Vagina (tissue), 2 donors: ENCODE data around the gene PPP2R2B. TPM values are rescaled to one million over a fixed set of nuclear protein-coding genes. Genes with fewer than 3 reads are reported as not detected.

Source experiments
- DNase-seq, 2 donors: peaks; one replicate each; pipeline ENCODE4 v3.0.0-alpha.2; 2017; ENCODE audit errors: extremely low spot score in 2 of 2
- H3K27ac ChIP-seq: fragments of 200-600 bp; sonication (generic); one replicate; pipeline ENCODE4 v1.5.1; 2019
- H3K27me3 ChIP-seq: fragments of 200-600 bp; sonication (generic); one replicate; pipeline ENCODE4 v1.5.1; 2019
- H3K36me3 ChIP-seq, 2 donors: fragments of 200-600 bp; sonication (generic); one replicate each; pipeline ENCODE4 v1.5.1; 2017 to 2019
- H3K4me1 ChIP-seq: fragments of 200-600 bp; sonication (generic); one replicate; pipeline ENCODE4 v1.5.1; 2019
- H3K4me3 ChIP-seq, 2 donors: fragments of 200-600 bp; sonication (generic); 1 replicate in 1 of 2; 2 replicates in 1 of 2; pipeline ENCODE4 v1.5.1; 2016 to 2019
- H3K9me3 ChIP-seq: fragments of 200-600 bp; sonication (generic); one replicate; pipeline ENCODE4 v1.5.1; 2019
- POLR2A ChIP-seq, 2 donors: fragments of 450-650 bp; IDR thresholded peaks; one replicate each; pipeline ENCODE4 v1.6.1; 2017; ENCODE audit warnings: antibody characterized with exemption in 2 of 2, mild to moderate bottlenecking in 2 of 2, moderate library complexity in 2 of 2
- POLR2AphosphoS5 ChIP-seq, 2 donors: sonication (generic); formaldehyde crosslinking; IDR thresholded peaks; one replicate each; pipeline ENCODE4 v1.9.0; 2017; ENCODE audit warnings: antibody characterized with exemption in 2 of 2, mild to moderate bottlenecking in 2 of 2, low read depth in 1 of 2; ENCODE audit not compliant: insufficient read depth in 1 of 2
- intact Hi-C: fragments of 100-400 bp; cut with DNase I; formaldehyde crosslinking; loops from one replicate; pipeline ENCODE4 v1.15.1; 2023
- total RNA-seq: library from RNA; depleted of rRNA; stranded (reverse); fragments of >200 nt; gene quantifications from one replicate; pipeline ENCODE4 v1.2.3, GENCODE V29; 2016
- TF ChIP-seq, protein P1 (sequence below), 3 experiments: fragments of 450-650 bp in 2 of 3; fragments of 200-600 bp in 1 of 3; sonication (generic) in 1 of 3; IDR thresholded peaks; one replicate each; pipeline ENCODE4 v1.5.1; 2017 to 2019; ENCODE audit warnings: antibody characterized with exemption in 3 of 3, mild to moderate bottlenecking in 2 of 3, moderate library complexity in 2 of 3

Gene PPP2R2B
- total RNA-seq, 1 donor from 2014 or later: 6.6 TPM

- DNase-seq: no peak
- Histone ChIP-seq H3K36me3 (no peaks in the 10 kb centered on the region), H3K27ac (no peak overlapping the region), H3K9me3 (no peaks in the 10 kb centered on the region), H3K27me3 (no peaks in the 10 kb centered on the region), H3K4me3 (no peak overlapping the region), H3K4me1 (peaks cover 8% of the 10 kb centered on the region)
- TF ChIP-seq, protein P1, sequence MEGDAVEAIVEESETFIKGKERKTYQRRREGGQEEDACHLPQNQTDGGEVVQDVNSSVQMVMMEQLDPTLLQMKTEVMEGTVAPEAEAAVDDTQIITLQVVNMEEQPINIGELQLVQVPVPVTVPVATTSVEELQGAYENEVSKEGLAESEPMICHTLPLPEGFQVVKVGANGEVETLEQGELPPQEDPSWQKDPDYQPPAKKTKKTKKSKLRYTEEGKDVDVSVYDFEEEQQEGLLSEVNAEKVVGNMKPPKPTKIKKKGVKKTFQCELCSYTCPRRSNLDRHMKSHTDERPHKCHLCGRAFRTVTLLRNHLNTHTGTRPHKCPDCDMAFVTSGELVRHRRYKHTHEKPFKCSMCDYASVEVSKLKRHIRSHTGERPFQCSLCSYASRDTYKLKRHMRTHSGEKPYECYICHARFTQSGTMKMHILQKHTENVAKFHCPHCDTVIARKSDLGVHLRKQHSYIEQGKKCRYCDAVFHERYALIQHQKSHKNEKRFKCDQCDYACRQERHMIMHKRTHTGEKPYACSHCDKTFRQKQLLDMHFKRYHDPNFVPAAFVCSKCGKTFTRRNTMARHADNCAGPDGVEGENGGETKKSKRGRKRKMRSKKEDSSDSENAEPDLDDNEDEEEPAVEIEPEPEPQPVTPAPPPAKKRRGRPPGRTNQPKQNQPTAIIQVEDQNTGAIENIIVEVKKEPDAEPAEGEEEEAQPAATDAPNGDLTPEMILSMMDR (IDR thresholded peaks at IDR 0.05): no peak
- TF ChIP-seq POLR2AphosphoS5 (IDR thresholded peaks at IDR 0.05; ENCODE audit: insufficient read depth in 1 of 2, low read depth in 1 of 2) (no peak), POLR2A (IDR thresholded peaks at IDR 0.05) (no peak)
- intact Hi-C loops: no loop called here
Observed at GRCh38 chr5:146791471-146791870, 87.1 kb downstream of the PPP2R2B start.

DNA sequence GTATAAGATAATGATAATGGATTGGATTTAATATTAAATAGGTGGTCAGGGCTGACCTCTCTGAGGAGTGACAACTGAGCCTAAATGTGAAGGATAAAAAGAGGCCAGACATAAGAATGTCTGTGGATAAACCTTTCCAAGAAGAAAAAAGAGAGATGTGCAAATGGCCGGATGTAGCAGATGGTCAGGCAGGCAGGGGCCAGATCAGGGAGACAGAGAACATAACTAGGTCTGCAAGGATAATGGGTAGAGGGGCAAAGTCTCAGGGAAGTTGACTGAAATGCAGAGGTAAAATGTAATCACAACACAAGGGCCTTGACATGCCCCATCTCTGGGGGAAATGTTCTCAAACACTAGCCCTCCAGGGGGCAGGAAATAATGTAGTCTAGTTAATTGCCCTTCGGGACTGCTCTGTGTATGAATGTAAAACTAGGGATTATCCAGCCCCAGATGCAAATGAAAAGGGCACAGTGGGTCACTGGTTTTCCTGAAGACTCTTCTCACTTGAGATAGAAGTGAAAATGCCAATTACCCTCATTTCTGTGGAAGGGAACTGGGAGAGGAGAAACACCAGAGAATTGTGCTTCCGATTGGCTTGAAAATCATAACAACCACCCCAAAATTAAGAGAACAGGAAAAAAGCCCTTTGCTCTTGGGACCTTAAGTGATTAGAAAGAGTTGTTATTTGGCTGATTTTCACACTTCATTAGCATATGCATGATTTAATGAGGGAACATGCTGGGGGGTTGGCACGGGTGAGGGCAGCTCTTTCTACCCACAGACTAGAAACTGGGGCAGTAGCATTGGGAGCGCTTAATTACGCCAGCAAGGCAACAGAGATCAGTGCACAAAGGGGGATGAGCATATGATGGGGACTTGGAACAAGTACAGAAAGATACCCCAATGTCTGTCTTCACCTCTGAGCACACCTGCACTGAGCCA is 88.6 kb downstream of the PPP2R2B start:
- TF ChIP-seq POLR2AphosphoS5 (IDR thresholded peaks at IDR 0.05; ENCODE audit: insufficient read depth in 1 of 2, low read depth in 1 of 2): no peak
- TF ChIP-seq, protein P1 (IDR thresholded peaks at IDR 0.05): no peak
- no peak for TF ChIP-seq POLR2A (IDR thresholded peaks at IDR 0.05)
- peaks cover 8% of the 10 kb centered on the region for H3K4me1 ChIP-seq
- no peaks in the 10 kb centered on the region for H3K9me3 ChIP-seq
- H3K4me3 ChIP-seq: no peak overlapping the region
- DNase-seq: no peak
- no peak overlapping the region for H3K27ac ChIP-seq
- H3K36me3 ChIP-seq: no peaks in the 10 kb centered on the region
- intact Hi-C loops: no loop called here
- H3K27me3 ChIP-seq: no peaks in the 10 kb centered on the region

DNA sequence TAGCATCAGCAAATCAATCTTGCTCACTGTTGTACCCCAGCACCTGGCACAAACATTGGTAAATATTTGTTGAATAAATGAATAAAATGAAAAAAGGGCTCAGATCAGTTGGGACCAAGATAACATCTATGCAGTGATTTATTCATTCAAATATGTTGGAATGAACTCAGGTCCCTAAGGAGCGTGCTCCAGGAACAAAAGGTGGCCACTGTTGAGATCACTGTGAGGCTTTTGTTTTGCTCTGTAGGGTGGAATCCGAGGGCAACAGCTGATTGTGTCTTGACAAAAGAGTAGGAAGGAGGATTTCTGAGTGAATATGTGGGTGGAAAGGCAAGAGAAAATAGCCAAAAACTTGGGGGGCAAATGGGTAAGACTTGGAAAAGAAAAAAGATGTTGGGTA is 89.7 kb downstream of the PPP2R2B start:
- H3K27ac ChIP-seq: no peak overlapping the region
- no peaks in the 10 kb centered on the region for H3K9me3 ChIP-seq
- intact Hi-C loops: no loop called here
- no peaks in the 10 kb centered on the region for H3K27me3 ChIP-seq
- DNase-seq: no peak
- H3K36me3 ChIP-seq: no peaks in the 10 kb centered on the region
- H3K4me1 ChIP-seq: peaks cover under 1% of the 10 kb centered on the region
- TF ChIP-seq, protein P1 (IDR thresholded peaks at IDR 0.05): no peak
- TF ChIP-seq POLR2AphosphoS5 (IDR thresholded peaks at IDR 0.05; ENCODE audit: insufficient read depth in 1 of 2, low read depth in 1 of 2) (no peak), POLR2A (IDR thresholded peaks at IDR 0.05) (no peak)
- no peak overlapping the region for H3K4me3 ChIP-seq

- H3K9me3 ChIP-seq: no peaks in the 10 kb centered on the region
- intact Hi-C loops: no loop called here
- no peaks in the 10 kb centered on the region for H3K4me1 ChIP-seq
- H3K27ac ChIP-seq: no peak overlapping the region
- H3K36me3 ChIP-seq: no peaks in the 10 kb centered on the region
- no peak overlapping the region for H3K4me3 ChIP-seq
- TF ChIP-seq, protein P1 (IDR thresholded peaks at IDR 0.05): no peak
- TF ChIP-seq POLR2A (IDR thresholded peaks at IDR 0.05) (no peak), POLR2AphosphoS5 (IDR thresholded peaks at IDR 0.05; ENCODE audit: insufficient read depth in 1 of 2, low read depth in 1 of 2) (no peak)
- no peak for DNase-seq
- H3K27me3 ChIP-seq: no peaks in the 10 kb centered on the region
Observed at GRCh38 chr5:146785065-146785464, 93.5 kb downstream of the PPP2R2B start.

GRCh38 chr5:146781157-146781556 is 97.4 kb downstream of the PPP2R2B start:
- intact Hi-C loops: no loop called here
- Histone ChIP-seq H3K27me3 (no peaks in the 10 kb centered on the region), H3K36me3 (no peaks in the 10 kb centered on the region), H3K27ac (no peak overlapping the region), H3K4me3 (no peak overlapping the region), H3K9me3 (no peaks in the 10 kb centered on the region), H3K4me1 (no peaks in the 10 kb centered on the region)
- DNase-seq: no peak
- TF ChIP-seq POLR2A (IDR thresholded peaks at IDR 0.05): no peak
- TF ChIP-seq, protein P1 (IDR thresholded peaks at IDR 0.05): no peak
- TF ChIP-seq POLR2AphosphoS5 (IDR thresholded peaks at IDR 0.05; ENCODE audit: insufficient read depth in 1 of 2, low read depth in 1 of 2): no peak
